GM20431 (cell line): ENCODE data around the gene DSTN.

Experiments
- in situ Hi-C: fragments of 300-500 bp; cut with MseI, MboI; formaldehyde crosslinking; loops from one replicate; pipeline ENCODE4 v1.15.0; 2020; ENCODE audit warnings: low sequenced_read_pairs; ENCODE audit not compliant: unreplicated experiment

The DSTN gene

DNA sequence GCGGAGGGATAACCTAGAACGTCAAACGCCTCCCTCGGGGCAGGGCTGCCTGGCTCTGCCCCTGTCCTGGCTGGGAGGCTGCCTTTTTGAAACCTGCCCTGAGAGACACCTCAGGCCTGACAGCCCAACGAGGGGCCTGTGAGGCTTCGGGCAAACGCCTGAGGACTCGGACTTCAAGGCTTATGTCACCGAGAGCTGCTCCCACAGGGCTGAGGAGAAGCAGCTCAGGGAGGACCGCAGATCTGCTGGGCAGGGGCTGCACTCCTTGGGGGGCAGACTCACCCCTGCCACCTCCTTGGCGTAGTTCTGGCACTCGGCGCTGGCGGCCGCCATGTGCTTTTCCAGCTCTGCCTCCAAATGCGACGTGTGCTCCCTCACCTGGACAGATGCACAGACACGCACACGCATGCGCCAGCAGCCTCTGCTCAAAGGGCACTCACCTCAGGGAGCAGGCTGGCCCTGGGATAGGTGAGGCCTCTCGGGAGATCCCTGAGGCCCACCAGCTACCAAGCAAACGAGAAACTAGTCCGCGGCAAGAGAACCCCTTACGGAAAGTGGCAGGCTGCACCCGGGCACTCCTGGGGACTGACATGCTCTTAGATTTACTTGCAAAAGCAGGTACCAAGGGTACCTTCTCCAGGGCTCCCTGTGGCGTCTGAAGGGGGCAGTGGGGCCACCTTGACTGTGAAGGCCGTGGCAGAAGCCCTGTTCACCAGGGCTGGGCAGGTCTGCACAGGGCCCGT lies 49.6 kb downstream of the DSTN start:
- in situ Hi-C loops: no loop called here

DNA sequence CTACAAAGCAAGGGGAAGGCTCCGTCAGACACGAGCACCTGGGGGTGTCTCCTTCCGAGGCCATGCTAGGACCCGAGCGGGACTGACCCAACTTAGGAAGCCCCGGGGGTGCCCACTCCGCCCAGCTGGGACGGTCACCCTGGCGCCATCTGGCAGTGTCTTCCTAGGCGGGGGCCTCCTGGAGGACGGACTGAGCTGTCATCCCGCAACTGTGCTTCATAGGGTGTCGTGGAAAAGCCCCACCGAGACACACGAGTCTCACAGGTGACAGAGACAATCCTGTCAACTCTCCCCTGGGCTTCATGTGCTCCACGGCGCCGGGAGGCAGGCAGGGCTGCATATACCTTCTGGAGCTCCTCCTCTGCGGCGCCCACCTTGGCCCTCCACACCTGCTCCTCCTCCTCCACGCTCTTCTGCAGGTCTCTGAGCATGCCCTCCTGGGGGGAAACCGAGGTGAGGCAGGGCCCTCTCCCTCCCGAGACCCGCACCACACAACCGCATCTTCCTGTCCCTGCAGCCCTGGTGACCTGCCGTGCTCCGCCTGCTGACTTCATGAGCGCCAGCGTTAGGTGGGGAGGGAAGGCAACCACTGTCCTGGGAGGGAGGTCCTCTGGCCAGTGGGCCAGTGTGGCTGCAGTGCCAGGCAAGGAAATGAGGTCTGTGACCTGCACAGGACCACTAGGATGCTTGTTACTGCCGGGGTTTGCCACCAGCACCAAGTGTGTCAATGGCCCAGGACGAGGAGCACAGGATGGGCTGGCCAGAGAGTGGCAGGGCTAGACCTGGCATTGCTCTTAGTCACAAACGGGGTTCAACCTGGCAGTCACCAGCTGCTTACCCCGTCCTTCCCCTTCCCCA lies 50.7 kb downstream of the DSTN start:
- in situ Hi-C loops: no loop called here

DNA sequence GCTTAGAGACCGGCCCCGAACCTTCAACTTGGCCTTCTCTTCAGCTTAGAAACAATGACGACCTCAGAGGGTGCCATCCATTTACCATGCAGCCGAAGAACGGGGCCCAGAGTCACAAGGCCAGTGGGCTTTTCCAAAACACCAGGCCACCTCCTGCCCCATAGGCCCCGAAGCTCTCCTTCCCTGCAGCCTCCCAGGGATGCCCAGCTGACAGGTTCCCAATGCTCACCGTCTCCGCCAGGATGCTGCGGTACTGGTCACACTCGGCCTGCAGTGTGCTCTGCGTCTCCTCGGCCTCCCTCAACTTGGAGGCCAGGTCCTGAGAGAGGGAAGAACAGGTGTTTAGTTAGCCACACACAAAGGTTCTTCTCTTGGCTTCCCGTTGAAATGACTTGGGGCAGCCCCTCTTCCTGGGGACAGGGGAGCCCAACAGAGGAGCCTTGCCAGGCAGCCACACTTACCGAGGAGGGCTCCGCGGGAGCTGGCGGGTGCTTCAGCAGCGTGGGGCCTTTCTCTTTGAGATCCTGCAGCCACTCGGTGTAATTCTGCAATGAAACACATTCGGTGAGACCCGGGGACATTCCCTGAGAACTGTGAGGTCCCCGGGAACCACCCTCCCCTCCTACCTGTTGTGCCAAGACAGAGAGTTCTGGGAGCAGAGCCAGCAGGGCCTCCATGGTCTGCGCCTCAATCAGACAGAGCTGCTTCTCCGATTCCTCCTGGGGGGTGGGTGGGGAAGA lies 51.5 kb downstream of the DSTN start:
- in situ Hi-C loops: no loop called here

DNA sequence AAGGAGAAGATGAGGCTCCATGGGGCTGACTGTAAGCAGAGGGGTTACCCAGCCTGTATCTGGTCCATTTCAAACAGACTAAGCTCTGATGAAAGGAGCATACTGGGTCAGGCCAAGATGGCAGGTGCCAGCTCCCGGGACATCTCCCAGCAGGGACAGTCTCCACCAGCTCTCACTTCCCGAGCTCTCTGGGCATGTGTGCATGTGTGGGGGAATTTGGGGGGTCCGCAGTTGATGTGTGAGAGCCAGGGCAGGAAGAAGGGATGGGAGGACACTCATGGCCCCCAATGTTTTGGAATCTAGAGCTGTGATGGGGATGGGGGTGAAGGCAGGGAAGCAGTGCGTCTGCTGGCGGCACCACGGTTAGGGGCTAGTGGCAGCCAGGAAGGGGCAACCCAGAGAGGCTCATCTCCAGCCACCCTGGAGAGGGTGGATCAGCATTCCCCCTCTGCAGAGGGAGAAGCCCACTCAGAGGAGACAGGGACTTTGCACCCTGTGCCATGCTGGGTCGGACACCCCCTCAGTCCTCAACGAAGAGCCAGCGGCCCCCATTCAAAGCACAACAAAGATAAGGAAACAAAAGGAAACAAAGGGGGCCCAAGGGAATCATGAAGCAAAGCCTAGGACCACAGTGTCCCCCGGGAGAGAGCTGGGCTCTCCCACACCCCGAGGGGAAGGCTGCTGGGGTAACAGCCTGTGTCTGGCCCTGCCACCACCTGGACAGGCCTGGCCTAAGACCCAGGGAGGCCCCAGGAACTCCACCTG lies 52.4 kb downstream of the DSTN start:
- in situ Hi-C loops: no loop called here

DNA sequence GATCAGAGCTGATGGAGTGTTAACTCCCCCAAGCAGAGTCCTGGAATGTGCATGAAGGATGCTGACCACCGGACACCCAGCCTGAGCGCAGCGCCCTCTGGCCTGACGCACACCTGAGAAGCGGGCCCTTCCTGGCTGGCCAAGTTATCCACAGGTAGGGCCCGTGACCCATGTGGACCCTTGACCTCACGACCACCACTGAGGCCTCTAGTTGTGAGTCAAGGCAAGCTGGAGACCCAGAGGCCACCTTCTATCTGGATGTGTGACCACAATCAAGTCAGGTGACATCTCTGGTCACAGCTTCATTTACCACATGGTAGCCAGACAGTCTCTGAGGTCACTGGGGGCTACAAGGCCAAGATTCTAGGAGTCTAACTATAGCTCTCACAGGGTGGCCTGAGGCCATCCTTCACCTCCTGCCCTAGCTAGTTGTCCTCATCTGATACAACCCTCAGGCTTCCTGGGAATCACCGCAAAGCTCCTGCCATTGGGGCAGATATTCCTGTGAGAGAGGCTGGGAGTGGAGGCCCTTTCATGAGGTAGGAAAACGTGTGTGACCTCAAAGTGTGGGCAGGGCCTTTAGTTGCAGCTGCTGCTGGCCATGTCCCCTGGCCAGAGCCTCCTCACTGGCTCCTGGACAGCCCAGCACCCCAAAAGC lies 53.1 kb downstream of the DSTN start:
- in situ Hi-C loops: no loop called here

DNA sequence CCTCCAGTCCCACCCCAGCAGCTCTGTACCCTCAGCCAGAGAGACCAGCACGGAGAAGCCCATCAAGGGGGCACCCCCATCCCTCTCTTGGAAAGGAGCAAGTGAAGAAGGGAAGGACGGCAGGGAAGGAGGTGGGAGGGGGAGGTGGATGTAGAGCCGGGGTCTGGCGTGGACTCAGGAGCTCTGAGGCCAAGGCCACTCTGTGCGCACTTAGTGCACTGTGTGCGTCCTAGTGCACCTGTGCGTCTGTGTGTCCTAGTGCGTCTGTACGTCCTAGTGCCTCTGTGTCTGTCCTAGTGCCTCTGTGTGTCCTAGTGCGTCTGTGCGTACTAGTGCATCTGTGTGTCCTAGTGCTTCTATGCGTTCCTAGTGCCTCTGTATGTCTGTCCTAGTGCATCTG lies 54.2 kb downstream of the DSTN start:
- in situ Hi-C loops: no loop called here

DNA sequence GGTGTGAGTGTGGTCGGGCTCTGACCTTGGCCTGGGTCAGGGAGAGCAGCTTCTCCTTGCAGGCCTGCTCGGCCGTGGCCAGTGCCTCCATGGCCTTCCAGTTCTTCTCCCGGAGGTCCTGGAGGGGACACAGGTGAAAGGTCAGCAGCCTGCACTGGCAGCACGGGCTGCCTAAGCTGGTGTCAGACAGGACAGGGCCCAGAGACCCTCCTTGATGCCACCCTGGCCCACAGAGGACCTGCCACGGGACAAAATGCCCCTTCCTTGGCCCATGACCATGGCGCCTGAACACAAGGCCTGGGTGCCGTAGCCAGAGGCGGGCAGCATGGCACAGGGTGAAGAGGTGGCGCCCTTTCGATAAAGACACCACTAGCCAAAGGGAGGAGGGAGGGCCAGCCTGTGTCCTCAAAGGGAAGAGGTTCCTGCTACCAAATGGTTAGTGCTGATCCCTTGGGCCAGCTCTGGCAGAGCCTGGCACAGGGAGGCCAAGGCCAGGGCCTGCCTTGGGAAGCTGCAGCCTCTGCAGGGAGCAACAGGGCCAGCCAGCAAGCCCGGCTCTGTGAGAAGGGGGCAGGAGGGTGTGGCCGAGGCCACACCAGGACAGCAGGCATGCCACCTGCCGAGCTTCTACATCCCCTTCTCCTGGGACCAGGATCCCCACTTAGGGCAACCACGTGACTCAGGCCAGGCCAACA lies 54.8 kb downstream of the DSTN start:
- in situ Hi-C loops: no loop called here

DNA sequence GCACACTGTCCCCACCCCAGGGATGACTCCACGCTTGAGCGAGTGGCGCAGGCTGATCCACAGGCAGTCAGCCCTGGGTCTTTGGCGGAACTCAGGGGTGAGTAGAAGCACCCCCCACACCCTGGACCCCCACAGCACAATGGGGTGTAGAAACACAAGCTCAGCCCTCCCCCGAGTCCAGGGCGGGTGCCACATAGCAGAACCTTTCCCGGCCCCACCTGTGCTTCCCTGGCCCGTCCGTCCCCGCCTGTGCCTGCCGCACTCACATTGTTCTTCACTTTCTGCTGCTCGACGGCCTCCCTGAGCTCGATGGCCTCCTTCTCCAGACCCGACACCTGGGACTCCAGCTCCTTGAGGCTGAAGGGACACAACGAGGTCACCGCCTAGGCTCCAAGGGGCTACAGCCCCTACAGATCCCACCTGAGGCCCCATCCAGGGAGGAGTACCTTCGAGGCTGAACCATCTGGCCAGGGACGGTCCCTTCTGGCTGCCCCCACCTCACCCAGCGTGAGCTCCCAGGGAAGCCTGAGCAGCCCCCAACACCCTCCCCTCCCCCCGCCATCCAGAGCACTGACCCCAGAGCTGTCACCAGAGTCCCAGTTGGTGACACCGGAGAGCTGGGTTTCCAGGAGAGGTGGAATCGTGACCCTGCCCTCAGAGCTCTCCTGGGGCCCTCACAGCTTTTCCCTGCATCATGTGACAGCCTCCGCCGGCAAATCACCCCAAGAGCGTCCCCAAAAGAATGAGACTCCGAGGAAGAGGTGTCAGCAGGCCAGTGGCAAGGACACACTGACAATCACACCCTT lies 55.6 kb downstream of the DSTN start:
- in situ Hi-C loops: no loop called here

DNA sequence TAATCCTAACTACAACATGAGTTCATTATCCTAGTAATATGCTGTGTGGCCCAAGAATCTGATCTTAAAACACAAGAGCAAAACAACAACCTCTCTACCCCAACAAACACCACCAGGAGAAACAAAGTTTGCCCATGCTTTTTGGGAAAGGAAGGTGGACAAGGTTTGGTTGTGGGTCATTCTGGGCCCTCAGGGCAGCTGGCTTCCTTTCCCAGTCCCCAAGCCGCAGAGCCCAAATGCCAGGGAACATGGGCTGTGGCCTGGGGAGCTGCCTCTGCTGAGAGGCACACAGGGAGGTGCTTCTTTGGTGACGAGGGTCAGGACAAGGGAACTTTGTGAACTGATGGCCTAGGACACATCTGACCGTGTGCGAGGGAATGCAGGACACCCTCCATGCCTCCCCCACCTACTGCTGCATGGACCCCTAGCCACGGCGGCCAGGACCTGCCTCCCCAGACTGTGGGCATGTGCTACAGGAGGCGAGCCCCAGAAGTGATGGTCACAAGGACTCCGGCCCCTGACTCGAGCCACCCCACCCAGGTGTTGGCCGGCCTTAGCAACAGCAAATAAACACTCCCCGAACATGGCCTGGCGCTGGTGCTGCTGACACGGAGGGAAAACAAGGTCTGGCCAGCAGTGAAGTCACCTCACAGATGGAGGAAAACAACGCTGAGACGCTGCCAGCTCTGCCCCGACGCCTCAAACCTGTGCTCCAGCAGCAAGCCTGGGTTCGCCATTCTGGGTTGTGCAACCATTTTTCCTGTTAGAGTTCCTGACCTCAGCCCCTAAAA lies 56.5 kb downstream of the DSTN start:
- in situ Hi-C loops: no loop called here

DNA sequence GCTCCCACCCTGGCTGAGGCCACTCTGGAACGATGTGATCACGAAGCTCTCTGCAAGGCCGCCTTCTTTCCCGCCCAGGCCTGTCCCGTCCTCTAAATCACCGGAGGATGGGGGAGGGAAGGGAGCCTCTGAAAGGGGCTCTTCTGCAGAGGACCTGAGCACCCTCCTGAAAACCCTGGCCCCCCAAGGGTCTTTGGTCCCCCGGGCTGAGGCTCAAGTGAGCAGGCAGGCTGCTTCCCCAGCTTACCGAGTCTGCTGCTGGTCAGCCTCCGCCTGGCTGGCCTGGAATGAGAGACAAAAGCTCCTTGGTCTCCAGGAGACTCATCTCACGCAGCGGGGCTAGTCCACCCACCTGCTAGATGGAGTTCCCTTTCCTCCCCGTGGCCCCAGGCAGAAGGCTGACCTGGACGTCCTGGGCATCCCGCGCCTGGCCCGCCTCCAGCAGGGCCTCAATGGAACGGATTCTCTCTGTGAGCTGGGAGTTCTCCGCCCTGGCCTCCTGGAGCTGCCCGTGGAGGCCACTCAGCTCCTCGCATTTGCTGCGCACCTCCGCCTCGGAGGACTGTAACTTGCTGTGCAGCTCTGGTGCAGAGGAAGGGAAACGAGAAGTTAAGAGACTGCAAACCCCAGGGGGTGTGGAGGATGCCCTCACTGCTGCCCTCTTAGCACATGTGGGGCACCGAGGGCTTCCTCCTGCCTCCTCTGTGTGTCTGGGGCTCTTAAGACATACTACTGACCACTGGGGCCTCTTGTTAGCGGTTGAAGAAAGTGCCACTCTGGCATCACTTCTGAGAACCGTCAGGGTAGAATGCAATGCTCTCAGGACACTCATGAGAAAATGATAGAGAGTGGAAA lies 57.5 kb downstream of the DSTN start:
- in situ Hi-C loops: no loop called here

DNA sequence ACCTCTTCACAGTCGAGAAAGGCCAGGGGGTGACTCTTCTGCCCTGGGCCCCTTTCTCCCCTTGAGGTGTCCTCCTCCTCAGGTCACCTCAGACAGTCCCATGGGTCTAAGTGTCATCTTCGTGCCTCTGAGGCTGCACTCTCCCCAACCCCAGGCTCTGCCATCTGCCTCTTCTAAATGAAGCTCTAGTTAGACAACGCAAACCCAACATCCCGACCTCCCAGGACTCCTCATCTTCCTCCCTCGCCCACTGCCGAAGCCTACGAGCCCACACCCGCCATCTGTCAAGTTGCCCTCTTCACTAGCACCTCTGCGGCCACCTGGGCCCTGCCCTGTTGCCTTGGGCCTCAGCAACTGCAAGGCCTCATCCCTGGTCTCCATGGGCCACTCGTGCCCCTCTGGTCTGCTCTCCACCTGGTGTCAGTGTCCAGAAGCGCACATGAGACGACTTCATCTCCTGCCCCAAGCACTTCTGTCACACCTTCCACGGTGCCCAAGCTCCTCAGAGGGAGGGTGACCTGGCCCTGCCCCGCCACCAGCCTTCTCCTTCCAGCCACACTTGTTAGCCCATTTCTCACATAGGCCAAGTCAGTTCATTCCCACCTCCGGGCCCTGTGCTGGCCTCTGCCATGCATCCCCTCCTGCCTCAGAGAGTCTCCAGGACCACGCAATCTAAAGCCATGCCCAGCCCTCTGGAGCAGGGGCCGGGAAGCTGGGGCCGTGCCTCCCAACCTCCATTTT lies 58.4 kb downstream of the DSTN start:
- in situ Hi-C loops: no loop called here

DNA sequence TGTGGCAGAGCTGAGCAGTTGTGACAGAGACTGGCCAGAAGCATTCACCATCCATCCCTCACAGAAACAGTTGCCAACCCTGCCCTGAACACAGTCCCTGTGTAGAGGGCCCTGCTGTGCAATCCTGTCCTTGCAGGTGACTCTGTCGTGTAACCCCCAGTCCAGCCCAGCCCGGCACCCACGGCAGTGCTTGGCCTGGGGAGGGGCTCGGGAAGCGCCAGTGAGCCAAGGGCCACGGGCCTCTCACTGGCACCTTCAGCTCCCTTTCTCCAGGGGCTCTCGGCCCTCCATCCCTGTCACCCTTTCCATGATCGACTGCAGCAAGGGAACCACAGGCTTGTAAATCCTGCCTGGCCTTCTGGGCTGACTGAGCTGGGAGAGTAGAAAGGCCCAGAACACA lies 59.1 kb downstream of the DSTN start:
- in situ Hi-C loops: no loop called here

DNA sequence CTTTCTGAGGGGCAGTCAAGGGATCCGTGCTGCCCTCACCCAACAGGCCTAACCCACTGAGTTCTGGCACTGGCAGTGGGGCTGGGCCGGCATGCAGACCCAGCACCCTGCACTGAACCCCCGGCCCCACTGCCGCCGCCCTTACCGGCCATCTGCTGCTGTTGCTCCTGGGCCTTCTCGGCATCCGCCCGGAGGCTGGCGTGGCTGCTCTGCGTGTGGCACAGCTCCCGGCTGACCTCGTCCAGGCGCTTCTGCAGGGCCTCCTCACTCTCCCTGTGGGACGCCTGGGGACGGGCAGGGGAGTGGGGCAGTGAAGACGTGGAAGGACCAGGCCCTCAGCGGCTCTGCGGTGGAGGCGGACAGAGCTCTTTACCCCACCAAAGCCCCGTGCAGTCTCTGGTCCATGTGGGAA lies 59.8 kb downstream of the DSTN start:
- in situ Hi-C loops: no loop called here

DNA sequence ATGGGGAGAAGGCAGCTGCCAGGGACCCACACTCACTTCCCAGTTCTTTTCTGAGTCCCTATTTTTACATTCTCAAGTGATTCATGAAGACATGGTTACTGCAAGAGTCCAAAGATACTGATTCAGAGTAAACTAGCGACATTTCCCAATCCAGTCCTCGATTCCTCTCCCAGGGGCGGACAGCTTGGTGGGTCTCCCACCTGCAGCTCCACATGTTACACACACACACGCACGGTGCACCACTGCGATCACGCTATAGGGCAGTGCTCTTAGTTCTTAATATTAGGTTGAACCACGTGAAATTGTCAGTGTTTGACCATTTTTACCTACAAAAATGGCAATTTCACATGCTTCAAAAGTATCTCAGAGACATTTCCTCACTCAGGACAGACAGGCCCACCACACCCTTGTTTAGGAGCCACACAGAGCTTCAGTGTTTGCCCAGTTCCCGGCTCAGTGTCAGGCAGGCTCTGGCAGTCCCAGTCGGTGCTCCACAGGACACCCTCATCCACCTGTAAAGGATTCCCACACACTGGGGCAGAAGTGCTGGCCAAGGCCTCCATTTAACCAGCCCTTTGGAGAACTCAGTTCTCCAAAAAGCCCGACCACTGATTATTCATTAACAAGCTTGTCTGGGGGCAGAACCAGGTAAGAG lies 60.4 kb downstream of the DSTN start:
- in situ Hi-C loops: no loop called here

DNA sequence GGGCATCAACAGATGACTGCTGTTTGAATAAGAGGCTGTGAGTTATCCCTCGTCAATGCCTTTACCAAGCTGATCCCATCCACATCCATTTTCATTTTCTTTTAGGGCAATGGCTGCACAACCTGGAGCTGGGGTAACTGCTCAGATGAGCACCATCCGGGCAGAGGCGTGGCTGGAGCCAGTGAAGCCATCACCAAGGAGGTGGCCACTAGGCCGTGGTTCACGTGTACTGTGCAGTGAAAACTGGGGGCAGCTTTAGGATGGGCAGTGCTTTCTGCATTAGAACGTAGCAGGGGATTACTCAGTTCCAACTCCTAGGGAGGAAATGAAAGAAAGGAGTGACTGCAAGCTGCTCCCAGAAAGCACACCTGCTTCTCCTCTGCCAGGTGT lies 60.9 kb downstream of the DSTN start:
- in situ Hi-C loops: no loop called here
